NCI-H2081 treated with DMSO at 0.1 percent for 48 hours (cell line): ENCODE data around the gene SLC9A8.
"Not testable (repeated sequence)": the region's sequence is repeated elsewhere in the genome, so short reads cannot be mapped to it uniquely, and the experiment has no call there.

Source experiments
- DNase-seq: peaks from one replicate; lab custom pipeline; 2025; lab: John Stamatoyannopoulos, UW

The SLC9A8 gene

GRCh38 chr20:49850463-49851230 lies 38.0 kb downstream of the SLC9A8 start:
- DNase-seq = no peak

GRCh38 chr20:49851231-49851705 lies 38.6 kb downstream of the SLC9A8 start:
- DNase-seq = no peak

GRCh38 chr20:49851991-49852390 lies 39.4 kb downstream of the SLC9A8 start:
- no peak for DNase-seq

GRCh38 chr20:49852522-49853080 lies 40.0 kb downstream of the SLC9A8 start:
- DNase-seq = no peak

- DNase-seq = no peak
Measured at GRCh38 chr20:49853640-49854039, 41.0 kb downstream of the SLC9A8 start.

GRCh38 chr20:49854190-49854875 lies 41.7 kb downstream of the SLC9A8 start:
- no peak for DNase-seq

- DNase-seq = no peak
Measured at GRCh38 chr20:49856904-49857303, 44.3 kb downstream of the SLC9A8 start.

- DNase-seq = no peak
Measured at GRCh38 chr20:49858076-49858585, 45.5 kb downstream of the SLC9A8 start.

GRCh38 chr20:49859011-49859410 lies 46.4 kb downstream of the SLC9A8 start:
- DNase-seq = no peak

- DNase-seq = no peak
Measured at GRCh38 chr20:49859807-49860206, 47.2 kb downstream of the SLC9A8 start.

GRCh38 chr20:49861232-49861631 lies 48.6 kb downstream of the SLC9A8 start:
- DNase-seq = not testable (repeated sequence)

GRCh38 chr20:49862607-49863200 lies 50.1 kb downstream of the SLC9A8 start:
- DNase-seq = no peak

GRCh38 chr20:49863666-49864065 lies 51.0 kb downstream of the SLC9A8 start:
- no peak for DNase-seq

GRCh38 chr20:49865559-49865958 lies 52.9 kb downstream of the SLC9A8 start:
- no peak for DNase-seq

- DNase-seq = no peak
Measured at GRCh38 chr20:49866051-49866450, 53.4 kb downstream of the SLC9A8 start.

- DNase-seq = no peak
Measured at GRCh38 chr20:49867453-49868215, 55.0 kb downstream of the SLC9A8 start.

GRCh38 chr20:49868538-49868937 lies 55.9 kb downstream of the SLC9A8 start:
- no peak for DNase-seq

GRCh38 chr20:49868964-49869363 lies 56.3 kb downstream of the SLC9A8 start:
- DNase-seq = no peak

GRCh38 chr20:49870261-49870660 lies 57.6 kb downstream of the SLC9A8 start:
- no peak for DNase-seq

GRCh38 chr20:49871391-49871948 lies 58.8 kb downstream of the SLC9A8 start:
- DNase-seq = no peak

GRCh38 chr20:49872056-49872455 lies 59.4 kb downstream of the SLC9A8 start:
- DNase-seq = no peak
